ENCODE results near the gene TUSC1. TPM values are rescaled to one million over a fixed set of nuclear protein-coding genes. Genes with fewer than 3 reads are reported as not detected.
A peak's percentile ranks its signal among the peaks of the same experiment; 100 is the strongest.
"Not testable (repeated sequence)": the region's sequence is repeated elsewhere in the genome, so short reads cannot be mapped to it uniquely, and the experiment has no call there.

The TUSC1 gene
- 10.2 TPM for total RNA-seq

GRCh38 chr9:25678147-25678666 is at the start of gene TUSC1:
TSS of gene TUSC1 (minus strand) at chr9:25678444. CDS start at chr9:25678312, 132 bp downstream.
- peak; percentile 28 for DNase-seq

- no peak for DNase-seq
Measured at GRCh38 chr9:25726871-25727410, 48.7 kb upstream of the TUSC1 start.

- DNase-seq: no peak
Measured at GRCh38 chr9:25724424-25724823, 46.2 kb upstream of the TUSC1 start.

GRCh38 chr9:25716220-25716872 is 38.1 kb upstream of the TUSC1 start:
- peak; percentile 31 for DNase-seq

GRCh38 chr9:25709941-25710340 is 31.7 kb upstream of the TUSC1 start:
- DNase-seq: peak; percentile 53

DNA sequence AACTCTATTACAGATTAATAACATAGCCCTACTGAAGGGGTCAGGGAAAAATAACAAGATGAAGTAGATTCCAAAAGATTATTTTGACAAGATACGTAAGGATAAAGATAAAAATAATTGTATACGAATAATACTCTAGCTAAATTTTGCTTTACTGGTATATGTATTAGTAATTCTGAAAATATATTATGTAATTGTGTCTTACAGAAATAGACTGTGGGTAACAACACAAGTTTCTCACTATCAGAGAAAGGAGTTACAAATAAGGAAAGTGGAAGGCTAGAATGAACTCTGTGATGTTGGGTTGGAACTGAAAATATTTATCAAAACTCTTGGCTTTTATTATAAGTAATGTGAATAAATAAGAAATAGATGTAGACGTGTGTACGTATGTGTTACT is 26.6 kb upstream of the TUSC1 start:
- DNase-seq: no peak

DNA sequence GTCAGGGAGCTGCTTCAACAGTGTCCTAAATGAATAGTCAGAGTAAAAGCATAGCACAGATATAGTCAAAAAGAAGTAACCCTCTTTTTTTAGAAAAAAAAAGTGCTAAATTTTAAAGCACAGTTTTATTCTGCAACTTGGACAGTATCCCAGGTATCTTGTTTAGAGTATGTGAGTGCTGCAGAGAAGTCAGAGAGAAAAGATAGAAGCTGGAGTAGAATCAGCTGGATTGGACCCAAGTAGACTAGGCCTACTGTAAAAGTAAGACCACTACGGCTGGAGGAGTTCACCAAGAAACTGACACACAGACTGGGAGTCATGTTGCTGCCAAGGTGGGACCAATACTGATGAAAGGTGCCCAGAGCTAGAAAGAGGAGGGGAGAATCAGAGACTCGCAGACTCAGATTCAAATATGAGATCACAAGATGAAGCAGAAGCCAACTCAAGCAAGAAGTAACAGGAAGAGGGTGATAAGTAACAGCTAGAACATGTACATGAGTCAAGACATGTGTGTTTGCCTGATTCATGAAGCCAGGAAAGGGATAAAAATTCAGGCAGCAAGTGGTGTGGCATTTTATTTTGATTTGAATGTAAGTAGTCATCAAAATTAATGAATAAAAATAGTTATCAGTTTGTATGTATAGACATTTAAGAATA is 25.6 kb upstream of the TUSC1 start:
- DNase-seq: no peak

DNA sequence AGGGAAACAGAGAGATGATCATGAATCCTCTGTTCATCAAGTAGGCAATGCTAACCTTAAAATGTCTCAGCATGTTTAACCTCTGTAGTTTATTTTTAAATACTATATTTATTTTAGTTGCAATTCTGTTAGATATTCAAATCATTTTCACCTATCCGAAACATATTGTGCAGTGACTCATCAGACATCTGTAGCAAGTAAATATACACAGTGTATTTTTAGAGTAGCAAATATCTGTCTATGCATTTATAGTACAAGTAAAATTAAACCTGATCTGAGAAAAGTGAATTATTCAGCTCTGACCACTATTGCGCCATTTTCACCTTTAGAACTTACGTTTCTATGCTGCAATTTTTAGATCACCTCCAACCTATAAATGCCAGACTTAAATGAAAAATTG is 24.3 kb upstream of the TUSC1 start:
- DNase-seq: no peak

GRCh38 chr9:25700899-25701298 is 22.7 kb upstream of the TUSC1 start:
- not testable (repeated sequence) for DNase-seq

GRCh38 chr9:25700430-25700829 is 22.2 kb upstream of the TUSC1 start:
- no peak for DNase-seq

GRCh38 chr9:25691786-25692185 is 13.5 kb upstream of the TUSC1 start:
- no peak for DNase-seq

DNA sequence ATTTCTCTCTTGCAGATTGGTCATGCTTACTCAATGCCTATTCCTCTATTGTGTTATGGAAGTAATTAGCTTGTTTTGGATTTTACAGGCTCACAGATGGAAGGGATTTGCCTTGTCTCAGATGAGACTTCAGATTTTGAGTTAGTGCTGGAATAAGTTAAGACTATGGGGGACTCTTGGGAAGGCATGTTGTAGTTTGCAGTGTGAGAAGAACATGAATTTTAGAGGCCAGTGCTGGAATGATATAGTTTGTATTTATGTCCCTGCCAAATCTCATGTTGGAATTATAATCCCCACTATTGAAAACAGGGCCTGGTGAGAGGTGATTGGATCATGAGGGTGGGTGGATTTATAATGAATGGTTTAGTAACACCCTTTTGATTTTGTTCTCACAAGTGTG is 6.1 kb upstream of the TUSC1 start:
- DNase-seq: peak; percentile 86

GRCh38 chr9:25681266-25681665 is 3.0 kb upstream of the TUSC1 start:
- no peak for DNase-seq

DNA sequence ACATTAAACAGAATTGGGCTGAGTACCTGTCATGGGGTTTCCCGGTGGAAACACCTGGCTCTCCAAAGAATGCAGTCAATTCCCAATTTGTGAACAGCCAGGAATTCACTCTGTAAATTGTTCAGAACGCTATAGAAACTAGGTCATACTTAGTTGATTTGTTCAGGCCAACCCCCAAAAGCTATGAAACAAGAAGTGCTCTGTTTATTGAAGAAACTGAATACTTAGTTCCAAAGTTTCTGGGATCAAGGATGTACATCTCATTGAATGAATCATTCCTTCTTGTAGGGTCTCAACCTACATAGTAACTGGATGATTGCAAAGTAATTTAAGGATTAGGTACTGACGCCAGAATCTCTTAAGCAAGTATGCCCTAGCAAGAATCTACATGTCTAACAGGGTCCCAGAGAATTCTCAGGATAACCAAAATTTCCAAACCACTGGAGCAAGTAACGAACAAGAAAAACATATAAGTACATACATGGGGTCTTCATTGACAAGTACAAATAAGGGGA is 659 bp upstream of the TUSC1 start:
- DNase-seq: no peak

- peak; percentile 35 for DNase-seq
Measured at GRCh38 chr9:25677301-25678146, 720 bp downstream of the TUSC1 start.

GRCh38 chr9:25675858-25676257 is 2.4 kb downstream of the TUSC1 start:
- not testable (repeated sequence) for DNase-seq

DNA sequence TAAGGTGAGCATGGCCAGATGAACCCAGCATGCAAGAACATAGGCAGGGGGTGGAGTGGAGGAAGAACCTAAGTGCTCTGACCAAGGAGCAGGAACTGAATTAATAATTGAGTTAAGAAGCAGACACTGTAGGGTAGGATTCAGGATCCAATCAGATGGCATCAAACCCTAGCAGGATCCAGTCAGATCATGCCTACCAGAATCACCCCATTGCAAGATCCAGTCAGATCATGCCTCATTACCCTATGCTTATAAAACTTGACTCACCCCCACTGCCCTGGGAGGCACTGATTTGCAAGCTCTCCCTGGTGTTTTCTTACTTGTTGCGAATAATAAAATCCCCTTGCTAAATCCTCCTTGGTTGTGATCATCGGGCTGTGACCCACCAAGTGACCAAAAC is 19.7 kb downstream of the TUSC1 start:
- DNase-seq: no peak

- DNase-seq: no peak
Measured at GRCh38 chr9:25654417-25654816, 23.8 kb downstream of the TUSC1 start.

- no peak for DNase-seq
Measured at GRCh38 chr9:25648116-25648515, 30.1 kb downstream of the TUSC1 start.

DNA sequence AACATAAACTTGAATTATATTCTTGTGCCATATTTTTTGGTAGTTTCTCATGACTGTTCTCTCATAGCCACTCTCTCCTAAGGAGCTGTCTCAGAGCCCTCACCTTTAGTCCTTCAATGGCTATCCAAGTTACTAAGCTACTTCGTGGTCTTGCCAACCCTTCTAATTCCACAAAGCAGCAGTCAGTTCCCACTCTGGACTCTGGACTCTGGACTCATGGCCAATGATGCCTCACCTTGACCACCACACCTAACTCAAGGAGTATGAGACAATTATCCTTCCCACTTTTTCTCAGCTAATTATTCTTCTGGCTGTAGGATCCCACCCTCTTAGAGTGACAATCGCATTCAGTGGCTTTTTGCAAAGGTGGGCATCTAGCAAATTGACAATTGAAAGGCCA is 42.2 kb downstream of the TUSC1 start:
- no peak for DNase-seq

- DNase-seq: no peak
Measured at GRCh38 chr9:25629231-25629630, 49.0 kb downstream of the TUSC1 start.
